HEK293T (cell line): Measurements from ENCODE around the gene FBXL2.

Experiments used
- ARNT ChIP-seq: fragments of 450-650 bp; IDR thresholded peaks from 2 replicates; pipeline ENCODE4 v1.6.1; 2017; ENCODE audit warnings: mild to moderate bottlenecking
- ELF4 ChIP-seq: fragments of 450-650 bp; IDR thresholded peaks from 2 replicates; pipeline ENCODE4 v1.6.1; 2017; ENCODE audit warnings: antibody characterized with exemption
- FOXK2 ChIP-seq: fragments of 450-650 bp; IDR thresholded peaks from 2 replicates; pipeline ENCODE4 v1.6.1; 2016; ENCODE audit warnings: mild to moderate bottlenecking
- FOXM1 ChIP-seq: fragments of 450-650 bp; IDR thresholded peaks from 2 replicates; pipeline ENCODE4 v1.6.1; 2017; ENCODE audit warnings: mild to moderate bottlenecking, borderline replicate concordance
- NFRKB ChIP-seq: fragments of 450-650 bp; IDR thresholded peaks from 2 replicates; pipeline ENCODE4 v1.6.1; 2016; ENCODE audit warnings: mild to moderate bottlenecking, moderate library complexity
- ZNF384 ChIP-seq: fragments of 450-650 bp; IDR thresholded peaks from 2 replicates; pipeline ENCODE4 v1.6.1; 2016

DNA sequence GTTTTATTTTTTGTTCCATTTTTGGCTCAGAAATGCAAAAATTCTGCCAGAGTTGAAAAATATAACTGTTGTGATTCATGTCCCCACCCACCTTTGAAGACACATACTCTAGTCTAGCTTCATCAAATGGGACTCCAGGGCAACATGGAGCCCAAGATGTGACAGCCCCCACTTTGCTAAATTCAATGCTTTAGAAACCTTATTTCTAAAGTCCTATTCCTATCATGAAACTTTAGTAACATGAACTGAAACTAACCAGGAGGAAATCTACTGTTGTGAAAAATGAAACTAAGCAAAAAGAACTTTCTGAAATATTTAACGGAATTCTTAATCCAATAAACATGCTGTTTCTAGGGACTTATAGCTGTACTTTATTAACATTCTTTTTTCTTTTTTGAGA is 142.7 kb downstream of the FBXL2 start:
- TF ChIP-seq FOXK2 (no peak), ELF4 (no peak), FOXM1 (no peak), NFRKB (no peak), ZNF384 (no peak), ARNT (no peak)
